PC-3 (cell line): ENCODE data around the gene RRAS2.

Source experiments
- CTCF ChIP-seq: fragments of 300-600 bp; sonication (generic); conservative IDR thresholded peaks from 2 replicates; pipeline ENCODE4 v1.5.1; 2017; ENCODE audit warnings: antibody characterized with exemption, low read depth, mild to moderate bottlenecking, low read length
- EZH2 ChIP-seq: fragments of 300-600 bp; sonication (generic); IDR thresholded peaks from one replicate; pipeline ENCODE4 v1.6.1; 2017; ENCODE audit warnings: antibody characterized with exemption, mild to moderate bottlenecking, low read length; ENCODE audit not compliant: unreplicated experiment
- EZH2phosphoT487 ChIP-seq: fragments of 300-600 bp; sonication (generic); IDR thresholded peaks from 2 replicates; pipeline ENCODE4 v1.6.1; 2018; ENCODE audit warnings: mild to moderate bottlenecking, antibody characterized with exemption, low read length, borderline replicate concordance

- TF ChIP-seq CTCF (no peak), EZH2 (no peak), EZH2phosphoT487 (no peak)
Observed at GRCh38 chr11:14245444-14245843, 113.5 kb downstream of the RRAS2 start.
